Measurements from ENCODE around the gene CYP46A1. TPM values are rescaled to one million over a fixed set of nuclear protein-coding genes. Genes with fewer than 3 reads are reported as not detected.

The CYP46A1 gene
- total and polyA plus RNA-seq, 4 experiments from 2014 or later, result 0.15 to 0.36 TPM; not detected in 2

DNA sequence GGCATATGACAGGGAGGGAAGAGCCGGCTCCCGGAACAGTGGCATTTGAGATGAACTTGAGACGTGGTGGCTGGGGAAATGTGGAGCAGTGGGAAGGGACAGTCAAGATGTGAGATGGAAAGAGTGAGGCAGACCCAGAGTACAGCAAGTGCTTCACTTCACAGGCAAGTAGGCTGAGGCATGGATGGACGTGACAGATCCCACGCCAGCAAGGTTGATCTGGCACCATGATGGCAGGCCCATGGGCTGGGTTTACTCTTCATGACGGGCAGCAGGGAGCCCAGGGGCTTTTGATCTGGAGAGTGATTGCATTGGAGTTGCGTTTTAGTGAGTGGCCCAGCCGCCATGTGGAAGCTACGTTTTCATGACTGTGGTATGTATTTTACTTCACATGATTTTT, 91.3 kb downstream of the CYP46A1 start:
- Mint-ChIP-seq H3K27ac (no peak overlapping the region), H3K4me1 (no peaks in the 10 kb centered on the region), H3K4me3 (no peak overlapping the region), H3K36me3 (no peaks in the 10 kb centered on the region), H3K27me3 (peaks cover 15 to 30% of the 10 kb centered on the region in 2 donors), H3K9me3 (peaks cover 1 to 17% (median 7%) of the 10 kb centered on the region in 8 donors)
- Histone ChIP-seq H3K4me3 (ENCODE audit: low read length in 2 of 2) (no peak overlapping the region), H3K27me3 (ENCODE audit: insufficient read depth, low read length) (peaks cover 7% of the 10 kb centered on the region), H3K27ac (ENCODE audit: low read depth, low read length) (no peak overlapping the region), H3K9me3 (ENCODE audit: control insufficient read depth in 1 of 2, low read length in 2 of 2) (no peaks in the 10 kb centered on the region), H3K4me1 (ENCODE audit: insufficient read depth, low read length) (no peaks in the 10 kb centered on the region), H3K36me3 (ENCODE audit: insufficient read depth, low read length) (no peaks in the 10 kb centered on the region)
- intact Hi-C loops (cut with micrococcal nuclease), result no loop called here
- DNase-seq, result no peak
- POLR2A ChIA-PET (ENCODE audit: partially characterized antibody), result no interaction called here
- CTCF ChIA-PET (ENCODE audit: partially characterized antibody), result no interaction called here

Other genes with a start within 250 kb of the CYP46A1 start
- 10 to 100 TPM; 62.1 to 66.9 TPM for gene SETD3, start 203.4 kb upstream of the CYP46A1 start, total RNA-seq
- gene SETD3, start 203.4 kb upstream of the CYP46A1 start, polyA plus RNA-seq, result 10 to 100 TPM; 37.4 to 49.4 TPM
- 10 to 100 TPM; 77.1 to 83.4 TPM for gene CCNK, start 202.9 kb upstream of the CYP46A1 start, total RNA-seq
- 10 to 100 TPM in 1 of 2 donors, 1 to 10 TPM in 1; 7.0 to 20.2 TPM for gene CCNK, start 202.9 kb upstream of the CYP46A1 start, polyA plus RNA-seq
- gene CCDC85C, start 80.1 kb upstream of the CYP46A1 start, total RNA-seq, result 10 to 100 TPM; 14.1 to 14.4 TPM
- 1 to 10 TPM in 1 of 2 donors, under 1 TPM in 1; 0.36 to 1.8 TPM for gene CCDC85C, start 80.1 kb upstream of the CYP46A1 start, polyA plus RNA-seq
- under 1 TPM; 0.35 to 0.42 TPM for gene HHIPL1, start 39.2 kb upstream of the CYP46A1 start, total RNA-seq
- gene HHIPL1, start 39.2 kb upstream of the CYP46A1 start, polyA plus RNA-seq, result not detected
- under 1 TPM; 0.22 to 0.23 TPM for gene EML1, start 109.1 kb downstream of the CYP46A1 start, total RNA-seq
- not detected for gene EML1, start 109.1 kb downstream of the CYP46A1 start, polyA plus RNA-seq